ENCODE results near the gene GABARAP. TPM values are rescaled to one million over a fixed set of nuclear protein-coding genes. Genes with fewer than 3 reads are reported as not detected.
A peak's percentile ranks its signal among the peaks of the same experiment; 100 is the strongest.

The GABARAP gene
- total and polyA plus RNA-seq, 2 of the 13 experiments (the other 11 are each of a cell fraction or from before 2014, with no cell fraction given), result 161 to 310 TPM

DNA sequence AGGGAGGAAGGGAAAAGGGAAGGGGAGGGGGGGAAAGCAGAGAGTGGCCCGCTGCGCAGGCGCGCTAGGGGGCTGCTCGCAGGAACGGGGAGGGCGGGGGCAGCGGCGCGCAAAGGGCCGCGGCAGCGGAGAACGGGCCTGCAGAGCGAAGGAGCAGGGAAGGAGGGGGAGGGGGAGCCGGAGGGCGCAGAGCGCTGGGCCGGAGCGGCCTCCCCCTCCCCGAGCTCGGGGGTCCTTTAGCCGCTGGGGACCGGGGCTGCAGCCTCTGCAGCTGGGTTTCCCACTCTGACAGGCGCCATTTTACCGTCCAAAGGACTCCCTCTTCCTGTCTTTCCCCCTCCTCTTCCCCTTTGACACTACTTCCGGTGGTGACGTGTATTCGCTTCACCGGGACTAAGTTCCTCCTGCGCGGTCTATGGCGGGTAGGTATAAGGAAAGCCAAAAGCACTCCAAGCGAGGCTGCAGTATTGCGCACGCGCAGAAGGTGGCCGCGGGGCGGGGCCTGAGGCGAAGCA is 9.5 kb upstream of the GABARAP start, which contains the start of gene CTDNEP1 (continued):
- TF ChIP-seq, protein P1, sequence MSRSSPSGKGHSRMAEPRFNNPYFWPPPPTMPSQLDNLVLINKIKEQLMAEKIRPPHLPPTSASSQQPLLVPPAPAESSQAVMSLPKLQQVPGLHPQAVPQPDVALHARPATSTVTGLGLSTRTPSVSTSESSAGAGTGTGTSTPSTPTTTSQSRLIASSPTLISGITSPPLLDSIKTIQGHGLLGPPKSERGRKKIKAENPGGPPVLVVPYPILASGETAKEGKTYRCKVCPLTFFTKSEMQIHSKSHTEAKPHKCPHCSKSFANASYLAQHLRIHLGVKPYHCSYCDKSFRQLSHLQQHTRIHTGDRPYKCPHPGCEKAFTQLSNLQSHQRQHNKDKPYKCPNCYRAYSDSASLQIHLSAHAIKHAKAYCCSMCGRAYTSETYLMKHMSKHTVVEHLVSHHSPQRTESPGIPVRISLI (CRISPR knock-in tag; IDR thresholded peaks at IDR 0.05; ENCODE audit: borderline replicate concordance), result no peak
- TF ChIP-seq ZNF121 (CRISPR knock-in tag; IDR thresholded peaks at IDR 0.05) (no peak), ELK4 (CRISPR knock-in tag; IDR thresholded peaks at IDR 0.05; ENCODE audit: borderline replicate concordance) (no peak), ZNF713 (CRISPR knock-in tag; IDR thresholded peaks at IDR 0.05) (no peak), ZNF383 (CRISPR knock-in tag; IDR thresholded peaks at IDR 0.05; ENCODE audit: borderline replicate concordance) (no peak), PHF8 (CRISPR knock-in tag; IDR thresholded peaks at IDR 0.05) (no peak; the same call in 1 of the 2 replicates), ZNF354B (CRISPR knock-in tag; IDR thresholded peaks at IDR 0.05) (no peak), ZFP90 (CRISPR knock-in tag; IDR thresholded peaks at IDR 0.05; ENCODE audit: borderline replicate concordance) (no peak), TARDBP (CRISPR knock-in tag; IDR thresholded peaks at IDR 0.05) (no peak), ZBTB21 (CRISPR knock-in tag; IDR thresholded peaks at IDR 0.05) (no peak), GABPA (IDR thresholded peaks at IDR 0.05; ENCODE audit: low read depth, low read length) (peak; percentile 78), GABPA (CRISPR knock-in tag; IDR thresholded peaks at IDR 0.05; ENCODE audit: low read depth) (peak; percentile 95), KDM6A (CRISPR knock-in tag; IDR thresholded peaks at IDR 0.05; ENCODE audit: low read depth) (no peak), YEATS2 (CRISPR knock-in tag; IDR thresholded peaks at IDR 0.05; ENCODE audit: borderline replicate concordance) (no peak), MYNN (CRISPR knock-in tag; IDR thresholded peaks at IDR 0.05; ENCODE audit: low read depth) (no peak), SOX13 (IDR thresholded peaks at IDR 0.05) (no peak), SOX13 (CRISPR knock-in tag; conservative IDR thresholded peaks at IDR 0.05 in 1 of 2, IDR thresholded peaks at IDR 0.05 in 1 of 2) (no peak), ZNF136 (CRISPR knock-in tag; IDR thresholded peaks at IDR 0.05; ENCODE audit: low read depth) (no peak), ZNF75D (CRISPR knock-in tag; IDR thresholded peaks at IDR 0.05; ENCODE audit: borderline replicate concordance) (no peak), ZBTB8A (CRISPR knock-in tag; IDR thresholded peaks at IDR 0.05; ENCODE audit: borderline replicate concordance, low read depth) (no peak), NFRKB (IDR thresholded peaks at IDR 0.05) (peak; percentile 79), MAZ (IDR thresholded peaks at IDR 0.05; ENCODE audit: borderline replicate concordance, low read depth, low read length) (peak; percentile 25), MAZ (CRISPR knock-in tag; IDR thresholded peaks at IDR 0.05; ENCODE audit: low read depth) (peak; percentile 26; the same call in 1 of the 2 replicates), ESRRA (CRISPR knock-in tag; IDR thresholded peaks at IDR 0.05; ENCODE audit: low read depth) (no peak)
- TF ChIP-seq, protein P2, sequence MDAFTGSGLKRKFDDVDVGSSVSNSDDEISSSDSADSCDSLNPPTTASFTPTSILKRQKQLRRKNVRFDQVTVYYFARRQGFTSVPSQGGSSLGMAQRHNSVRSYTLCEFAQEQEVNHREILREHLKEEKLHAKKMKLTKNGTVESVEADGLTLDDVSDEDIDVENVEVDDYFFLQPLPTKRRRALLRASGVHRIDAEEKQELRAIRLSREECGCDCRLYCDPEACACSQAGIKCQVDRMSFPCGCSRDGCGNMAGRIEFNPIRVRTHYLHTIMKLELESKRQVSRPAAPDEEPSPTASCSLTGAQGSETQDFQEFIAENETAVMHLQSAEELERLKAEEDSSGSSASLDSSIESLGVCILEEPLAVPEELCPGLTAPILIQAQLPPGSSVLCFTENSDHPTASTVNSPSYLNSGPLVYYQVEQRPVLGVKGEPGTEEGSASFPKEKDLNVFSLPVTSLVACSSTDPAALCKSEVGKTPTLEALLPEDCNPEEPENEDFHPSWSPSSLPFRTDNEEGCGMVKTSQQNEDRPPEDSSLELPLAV (CRISPR knock-in tag; conservative IDR thresholded peaks at IDR 0.05; ENCODE audit: low read depth), result no peak
